ENCODE results near the gene CEP164.
"Not testable (repeated sequence)": the region's sequence is repeated elsewhere in the genome, so short reads cannot be mapped to it uniquely, and the experiment has no call there.

The CEP164 gene

DNA sequence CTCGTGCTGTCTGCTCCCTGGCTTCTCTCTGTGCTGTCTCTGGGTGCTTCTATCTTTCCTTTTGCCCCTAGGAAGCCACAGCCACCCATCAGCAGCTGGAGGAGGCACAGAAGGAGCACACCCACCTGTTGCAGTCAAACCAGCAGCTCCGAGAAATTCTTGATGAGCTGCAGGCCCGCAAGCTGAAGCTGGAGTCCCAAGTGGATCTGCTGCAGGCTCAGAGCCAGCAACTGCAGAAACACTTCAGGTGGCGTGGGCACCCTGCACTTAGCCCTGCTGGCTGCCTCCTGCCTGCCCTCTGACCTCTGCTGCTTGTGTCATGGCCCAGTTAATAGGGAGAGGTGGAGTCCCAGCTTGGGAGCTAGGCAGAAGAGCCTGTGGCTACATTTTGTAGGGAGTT, 67.8 kb downstream of the CEP164 start:
- no peak for DNase-seq (ENCODE audit: low read depth)

GRCh38 chr11:117396970-117397369, 69.3 kb downstream of the CEP164 start:
- no peak for DNase-seq (ENCODE audit: low read depth)

GRCh38 chr11:117398618-117399017, 71.0 kb downstream of the CEP164 start:
- DNase-seq (ENCODE audit: low read depth) = not testable (repeated sequence)

DNA sequence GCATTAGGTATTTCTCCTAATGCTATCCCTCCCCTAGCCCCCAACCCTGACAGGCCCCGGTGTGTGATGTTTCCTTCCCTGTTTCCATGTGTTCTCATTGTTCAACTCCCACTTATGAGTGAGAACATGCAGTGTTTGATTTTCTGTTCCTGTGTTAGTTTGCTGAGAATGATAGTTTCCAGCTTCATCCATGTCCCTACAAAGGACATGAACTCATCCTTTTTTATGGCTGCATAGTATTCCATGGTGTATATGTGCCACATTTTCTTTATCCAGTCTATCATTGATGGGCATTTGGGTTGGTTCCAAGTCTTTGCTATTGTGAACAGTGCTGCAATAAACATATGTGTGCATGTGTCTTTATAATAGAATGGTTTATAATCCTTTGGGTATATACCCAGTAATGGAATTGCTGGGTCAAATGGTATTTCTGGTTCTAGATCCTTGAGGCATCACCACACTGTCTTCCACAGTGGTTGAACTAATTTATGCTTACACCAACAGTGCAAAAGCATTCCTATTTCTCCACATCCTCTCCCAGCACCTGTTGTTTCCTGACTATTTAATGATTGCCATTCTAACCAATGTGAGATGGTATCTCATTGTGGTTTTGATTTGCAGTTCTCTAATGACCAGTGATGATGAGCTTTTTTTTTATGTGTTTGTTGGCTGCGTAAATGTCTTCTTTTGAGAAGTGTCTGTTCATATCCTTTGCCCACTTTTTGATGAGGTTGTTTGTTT, 71.6 kb downstream of the CEP164 start:
- DNase-seq (ENCODE audit: low read depth) = not testable (repeated sequence)

- DNase-seq (ENCODE audit: low read depth) = not testable (repeated sequence)
These were observed 78.2 kb downstream of the CEP164 start for GRCh38 chr11:117405898-117406297.

GRCh38 chr11:117407016-117407415, 79.4 kb downstream of the CEP164 start:
- no peak for DNase-seq (ENCODE audit: low read depth)

DNA sequence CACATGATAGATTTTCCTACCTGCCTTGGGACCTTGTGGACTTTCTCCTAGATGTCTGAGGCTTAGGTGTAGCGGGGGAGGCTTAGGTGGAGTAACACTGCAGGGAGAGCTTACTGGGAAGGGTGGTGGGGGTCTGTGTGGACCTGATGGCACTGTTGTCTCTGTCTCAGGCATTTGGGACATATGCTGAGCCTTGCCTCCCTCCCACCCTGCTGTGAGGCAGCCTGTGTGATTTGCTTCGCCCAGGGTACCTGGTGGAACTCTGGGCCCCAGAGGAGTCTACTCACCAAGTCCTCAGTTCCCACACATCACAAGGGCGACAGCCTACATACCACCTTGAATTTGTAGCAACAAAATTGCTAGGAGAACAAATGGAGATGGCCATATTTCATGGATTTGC, 80.7 kb downstream of the CEP164 start:
- DNase-seq (ENCODE audit: low read depth) = no peak

DNA sequence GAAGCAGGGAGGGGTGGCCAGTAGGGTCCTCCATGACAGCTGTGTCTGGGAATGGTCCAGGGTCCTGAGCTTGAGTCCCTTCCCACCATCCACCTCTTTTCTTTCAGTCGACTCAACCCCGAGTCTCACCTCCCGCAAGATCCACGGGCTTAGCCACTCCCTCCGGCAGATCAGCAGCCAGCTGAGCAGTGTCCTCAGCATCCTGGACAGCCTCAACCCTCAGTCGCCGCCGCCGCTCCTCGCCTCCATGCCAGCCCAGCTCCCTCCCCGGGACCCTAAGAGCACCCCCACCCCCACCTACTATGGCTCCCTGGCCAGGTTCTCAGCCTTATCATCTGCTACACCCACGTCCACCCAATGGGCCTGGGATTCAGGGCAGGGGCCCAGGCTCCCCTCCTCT, 81.9 kb downstream of the CEP164 start:
- DNase-seq (ENCODE audit: low read depth) = no peak

DNA sequence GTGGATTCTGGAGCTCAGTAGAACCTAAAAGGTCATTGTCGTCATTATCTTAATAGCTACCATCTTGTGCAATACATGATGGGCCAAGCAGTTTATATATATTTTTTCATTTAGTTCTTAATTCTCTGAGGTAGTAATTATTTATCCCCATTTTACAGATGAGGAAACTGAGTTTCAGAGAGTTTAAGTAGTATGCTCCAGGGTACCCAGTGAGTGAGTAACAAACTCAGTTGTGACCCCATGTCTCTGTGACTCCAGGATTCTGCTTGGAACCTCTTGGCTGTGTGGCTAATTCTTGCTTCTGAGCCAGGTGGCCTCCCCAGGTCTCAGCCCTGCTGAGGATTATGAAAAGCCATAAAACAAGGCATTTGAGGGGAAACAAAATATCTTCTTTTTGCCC, 82.6 kb downstream of the CEP164 start:
- DNase-seq (ENCODE audit: low read depth) = no peak

DNA sequence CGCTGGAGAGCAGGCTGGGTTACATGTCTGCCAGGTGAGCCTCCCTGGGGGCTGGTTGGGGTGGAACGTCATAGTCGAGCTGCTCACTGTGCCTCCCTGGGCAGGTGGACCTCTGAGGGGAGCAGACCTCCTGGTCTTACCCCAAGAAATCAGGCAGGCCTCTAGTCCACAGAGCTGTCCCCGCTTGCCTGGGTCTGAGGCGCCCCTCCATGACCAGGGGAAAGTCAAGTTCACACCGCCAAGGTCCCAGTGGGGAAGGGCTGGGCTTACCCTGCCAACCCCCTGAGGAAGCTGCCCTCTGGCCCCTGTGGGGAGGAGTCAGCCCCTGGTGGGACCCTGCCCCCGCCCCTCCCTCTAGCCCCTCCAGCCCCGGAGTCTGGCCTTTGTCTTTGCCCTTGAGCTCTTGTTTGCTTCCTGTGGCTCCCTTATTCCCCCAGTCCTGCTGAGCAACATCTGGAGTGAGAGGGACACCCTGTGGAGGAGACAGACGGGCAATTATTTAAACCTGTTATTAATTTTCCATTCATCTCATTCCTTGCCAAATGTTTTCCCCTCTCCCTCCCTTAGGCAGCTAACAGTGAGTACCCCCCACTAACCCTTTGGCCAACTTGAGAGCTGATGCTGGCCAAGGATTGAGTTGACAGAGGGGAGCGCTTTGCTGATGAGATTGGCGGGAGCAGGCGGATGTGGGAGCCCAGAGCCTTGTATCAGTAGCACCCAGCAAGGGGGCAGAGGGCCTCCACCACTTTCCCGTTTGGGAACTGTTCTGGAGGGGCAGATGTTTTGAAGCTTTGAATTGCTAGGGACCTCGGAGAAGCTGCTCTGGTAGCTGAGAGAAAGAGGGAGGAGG, 83.4 kb downstream of the CEP164 start:
- DNase-seq (ENCODE audit: low read depth) = no peak

GRCh38 chr11:117411736-117412135, 84.1 kb downstream of the CEP164 start:
- DNase-seq (ENCODE audit: low read depth) = no peak

- no peak for DNase-seq (ENCODE audit: low read depth)
These were observed 84.5 kb downstream of the CEP164 start for GRCh38 chr11:117412176-117412575.

- no peak for DNase-seq (ENCODE audit: low read depth)
These were observed 85.1 kb downstream of the CEP164 start for GRCh38 chr11:117412653-117413275.

DNA sequence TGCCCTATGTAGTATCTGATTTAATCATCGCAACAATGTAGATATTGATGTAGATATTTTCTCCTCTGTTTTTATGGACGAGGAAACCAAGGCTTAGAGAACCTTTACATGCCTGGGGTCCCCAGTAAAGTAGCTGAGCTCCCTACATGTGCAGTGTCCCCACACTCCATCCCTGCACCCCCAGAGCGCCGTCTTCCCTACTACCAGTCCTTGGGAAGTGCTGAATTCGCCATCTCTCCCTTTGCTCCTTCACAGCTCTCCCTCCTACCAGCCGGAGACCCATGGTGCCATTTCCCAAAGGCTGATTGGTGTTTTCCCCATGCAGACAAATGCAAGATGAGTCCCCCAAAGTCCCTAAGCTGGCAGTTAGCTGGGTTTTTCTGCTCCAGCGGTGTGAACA, 86.0 kb downstream of the CEP164 start:
- no peak for DNase-seq (ENCODE audit: low read depth)

GRCh38 chr11:117414724-117415123, 87.1 kb downstream of the CEP164 start:
- DNase-seq (ENCODE audit: low read depth) = no peak

- DNase-seq (ENCODE audit: low read depth) = no peak
These were observed 87.8 kb downstream of the CEP164 start for GRCh38 chr11:117415358-117415896.

DNA sequence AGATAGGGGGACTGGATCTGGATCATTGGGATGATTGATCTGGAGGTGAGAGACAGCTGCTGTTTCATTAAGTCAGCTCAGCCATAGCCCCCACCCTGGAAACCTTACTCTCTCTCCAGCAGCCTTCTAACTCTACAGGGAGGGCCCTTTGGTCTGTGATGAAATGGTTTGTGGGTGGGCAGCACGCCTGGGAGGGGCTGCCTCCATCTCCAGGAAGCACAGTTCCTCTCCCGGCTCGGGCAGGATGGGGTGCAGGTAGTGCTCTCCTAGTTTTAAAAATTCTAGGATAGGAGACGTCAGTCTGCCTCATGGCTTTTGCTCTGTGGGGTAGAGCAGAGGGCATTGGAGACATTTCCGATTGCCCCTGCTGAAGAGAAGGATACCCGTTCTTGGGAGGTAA, 89.7 kb downstream of the CEP164 start:
- DNase-seq (ENCODE audit: low read depth) = no peak

DNA sequence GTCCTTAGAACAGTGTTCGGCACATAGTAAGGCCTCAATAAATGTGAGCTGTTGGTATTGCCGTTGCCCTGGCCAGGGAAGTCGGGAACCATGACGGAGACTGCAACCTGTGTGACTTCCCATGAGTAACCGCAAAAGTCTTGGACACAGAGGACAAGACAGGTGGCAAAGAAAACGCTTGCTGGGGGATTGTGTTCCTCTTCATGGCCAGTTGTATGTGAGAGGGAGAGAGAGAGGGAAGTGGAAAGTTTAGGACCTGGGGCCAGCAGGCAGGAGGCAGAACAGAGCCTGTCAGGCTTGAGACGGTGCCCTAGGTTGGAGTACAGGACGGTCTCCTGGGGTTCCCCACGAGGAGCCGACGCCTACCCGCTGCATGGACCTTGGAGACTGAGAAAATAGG, 90.2 kb downstream of the CEP164 start:
- no peak for DNase-seq (ENCODE audit: low read depth)

GRCh38 chr11:117418737-117419481, 91.3 kb downstream of the CEP164 start:
- DNase-seq (ENCODE audit: low read depth) = no peak

- peak; percentile 8 for DNase-seq (ENCODE audit: low read depth)
These were observed 92.0 kb downstream of the CEP164 start for GRCh38 chr11:117419482-117420142.

DNA sequence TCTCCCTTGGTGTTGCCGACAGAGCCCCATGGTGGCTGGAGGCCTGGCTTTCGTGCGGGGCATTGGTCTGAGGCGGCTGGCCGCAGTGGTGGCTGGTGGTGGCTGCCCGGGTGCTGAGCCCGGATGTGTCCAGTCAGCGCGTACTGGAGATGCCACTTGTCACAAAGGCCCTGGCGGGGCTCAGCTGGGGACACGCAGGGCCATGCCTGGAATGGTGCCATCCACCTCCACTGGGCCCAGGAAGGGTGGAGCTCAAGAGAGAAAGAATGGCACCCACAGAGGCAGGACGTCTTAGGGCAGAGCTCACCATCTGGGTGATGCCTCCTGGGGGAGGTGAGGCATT, 92.5 kb downstream of the CEP164 start:
- no peak for DNase-seq (ENCODE audit: low read depth)

GRCh38 chr11:117420598-117420997, 92.9 kb downstream of the CEP164 start:
- DNase-seq (ENCODE audit: low read depth) = no peak

Measured in iris pigment epithelial cell (primary cell).